Glomerular endothelial cell (primary cell): ENCODE measurements around the gene GPR107. TPM values are rescaled to one million over a fixed set of nuclear protein-coding genes. Genes with fewer than 3 reads are reported as not detected.

Experiments used
- DNase-seq: peaks from one replicate; pipeline ENCODE4 v3.0.0-alpha.2; 2011; ENCODE audit warnings: low read depth, low spot score; ENCODE audit errors: extremely low read depth
- total RNA-seq: library from RNA; depleted of rRNA; stranded (reverse); fragments of >200 nt; gene quantifications from 2 replicates; pipeline ENCODE4 v1.2.3, GENCODE V29; 2015

GPR107 gene
- total RNA-seq, 1 donor from 2014 or later: 40.3 TPM

GRCh38 chr9:130179331-130179907 is 125.7 kb downstream of the GPR107 start:
- DNase-seq: no peak

GRCh38 chr9:130180516-130180915 is 126.8 kb downstream of the GPR107 start:
- no peak for DNase-seq

- no peak for DNase-seq
Observed at GRCh38 chr9:130181678-130182380, 128.1 kb downstream of the GPR107 start.

GRCh38 chr9:130182381-130182909 is 128.7 kb downstream of the GPR107 start:
- DNase-seq: no peak

GRCh38 chr9:130183133-130183762 is 129.5 kb downstream of the GPR107 start:
- no peak for DNase-seq

- no peak for DNase-seq
Observed at GRCh38 chr9:130185017-130185416, 131.3 kb downstream of the GPR107 start.

GRCh38 chr9:130185490-130186031 is 131.9 kb downstream of the GPR107 start:
- no peak for DNase-seq

- DNase-seq: no peak
Observed at GRCh38 chr9:130186051-130186450, 132.3 kb downstream of the GPR107 start.

GRCh38 chr9:130186839-130187522 is 133.3 kb downstream of the GPR107 start:
- no peak for DNase-seq

- no peak for DNase-seq
Observed at GRCh38 chr9:130187523-130187846, 133.8 kb downstream of the GPR107 start.

- no peak for DNase-seq
Observed at GRCh38 chr9:130188860-130189481, 135.3 kb downstream of the GPR107 start.

Other genes starting within 250 kb of the GPR107 start
- gene TOR1A, start 229.8 kb upstream of the GPR107 start, total RNA-seq: 61.3 and 75.1 TPM in 2 replicates
- gene C9orf78, start 218.6 kb upstream of the GPR107 start, total RNA-seq: 46.3 and 58.4 TPM in 2 replicates
- gene USP20, start 218.4 kb upstream of the GPR107 start, total RNA-seq: 19.9 and 23.7 TPM in 2 replicates
- 17.9 and 30.1 TPM in 2 replicates for gene FNBP1, start 10.7 kb upstream of the GPR107 start, total RNA-seq
- 39.5 and 42.1 TPM in 2 replicates for gene NCS1, start 118.5 kb downstream of the GPR107 start, total RNA-seq
- 0.64 TPM in 1 of 2 replicates, not detected in the other for gene HMCN2, start 211.9 kb downstream of the GPR107 start, total RNA-seq